ENCODE data around the gene MACROD2.

The MACROD2 gene

GRCh38 chr20:14431568-14431967 is 436.3 kb downstream of the MACROD2 start:
- TF ChIP-seq SIN3A (IDR thresholded peaks at IDR 0.05; ENCODE audit: borderline replicate concordance, insufficient read depth, low read length) (no peak), FOXP2 (optimal IDR thresholded peaks at IDR 0.05; ENCODE audit: borderline replicate concordance, extremely low read depth, extremely low read length, insufficient read depth) (no peak), TAF1 (IDR thresholded peaks at IDR 0.05; ENCODE audit: borderline replicate concordance, insufficient read depth, low read length) (no peak), POLR2AphosphoS5 (IDR thresholded peaks at IDR 0.05; ENCODE audit: low read depth, low read length) (no peak), REST (IDR thresholded peaks at IDR 0.05; ENCODE audit: insufficient read depth in 1 of 2, low read depth in 2 of 2, low read length in 2 of 2) (no peak)

- TF ChIP-seq TAF1 (IDR thresholded peaks at IDR 0.05; ENCODE audit: borderline replicate concordance, insufficient read depth, low read length) = no peak
- no peak for TF ChIP-seq SIN3A (IDR thresholded peaks at IDR 0.05; ENCODE audit: borderline replicate concordance, insufficient read depth, low read length)
Measured at GRCh38 chr20:14432085-14432484, 436.8 kb downstream of the MACROD2 start.

DNA sequence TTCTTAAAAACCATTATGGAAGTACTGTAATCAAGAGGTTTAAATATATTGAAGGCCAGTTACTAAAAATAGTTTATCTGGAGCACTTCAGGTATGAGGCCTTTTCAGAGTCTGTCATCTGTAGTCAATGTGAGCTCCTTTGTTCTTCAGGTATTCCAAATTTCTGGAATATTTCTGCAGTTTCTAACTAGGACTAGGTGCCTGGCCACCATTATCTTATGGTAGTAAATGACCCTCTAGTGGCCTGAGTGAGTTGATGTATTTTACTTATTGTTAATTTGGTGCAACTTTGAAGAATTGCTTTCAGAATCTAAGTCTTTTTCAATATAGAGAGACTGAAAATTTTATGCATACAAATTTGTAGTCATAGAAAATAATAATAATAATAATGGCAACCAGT is 437.3 kb downstream of the MACROD2 start:
- TF ChIP-seq SIN3A (IDR thresholded peaks at IDR 0.05; ENCODE audit: borderline replicate concordance, insufficient read depth, low read length) (no peak), POLR2AphosphoS5 (IDR thresholded peaks at IDR 0.05; ENCODE audit: low read depth, low read length) (no peak), FOXP2 (optimal IDR thresholded peaks at IDR 0.05; ENCODE audit: borderline replicate concordance, extremely low read depth, extremely low read length, insufficient read depth) (no peak), TAF1 (IDR thresholded peaks at IDR 0.05; ENCODE audit: borderline replicate concordance, insufficient read depth, low read length) (no peak), REST (IDR thresholded peaks at IDR 0.05; ENCODE audit: insufficient read depth in 1 of 2, low read depth in 2 of 2, low read length in 2 of 2) (no peak)

DNA sequence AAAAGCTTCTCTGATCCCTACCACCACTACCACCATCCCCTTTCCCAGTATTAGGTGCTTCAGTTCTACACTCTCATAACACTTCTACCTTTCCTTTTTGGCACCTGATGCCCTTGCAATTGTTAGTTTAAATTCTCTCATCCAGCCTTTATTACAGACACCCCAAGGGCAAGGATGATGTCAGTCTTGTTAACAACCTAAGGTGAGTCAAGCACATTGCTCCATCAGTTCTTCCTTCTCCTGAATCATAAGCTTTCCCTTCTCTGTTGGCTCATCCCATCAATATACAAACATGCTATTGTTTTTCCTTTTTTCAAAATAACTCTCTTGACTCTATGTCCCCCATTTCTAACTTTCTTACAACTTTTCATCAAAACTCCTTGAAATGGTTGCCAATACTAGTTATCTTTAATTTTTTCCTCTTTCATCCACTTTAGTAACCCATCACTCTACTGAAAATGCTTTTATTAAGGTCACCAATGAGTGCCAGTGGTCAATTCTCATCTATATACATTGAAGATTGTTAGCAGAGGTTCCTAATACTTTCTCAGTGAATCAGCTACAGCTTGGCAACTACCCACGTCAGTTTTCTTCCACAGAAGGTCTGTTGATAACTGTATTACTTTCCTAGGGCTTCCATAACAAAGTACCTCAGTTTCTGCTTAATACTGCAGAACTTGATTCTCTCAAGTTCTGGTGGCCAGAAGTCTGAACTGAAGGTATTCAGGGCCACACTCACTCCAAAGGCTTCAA is 439.2 kb downstream of the MACROD2 start:
- TF ChIP-seq FOXP2 (optimal IDR thresholded peaks at IDR 0.05; ENCODE audit: borderline replicate concordance, extremely low read depth, extremely low read length, insufficient read depth) (no peak), SIN3A (IDR thresholded peaks at IDR 0.05; ENCODE audit: borderline replicate concordance, insufficient read depth, low read length) (no peak), REST (IDR thresholded peaks at IDR 0.05; ENCODE audit: insufficient read depth in 1 of 2, low read depth in 2 of 2, low read length in 2 of 2) (no peak), POLR2AphosphoS5 (IDR thresholded peaks at IDR 0.05; ENCODE audit: low read depth, low read length) (no peak), TAF1 (IDR thresholded peaks at IDR 0.05; ENCODE audit: borderline replicate concordance, insufficient read depth, low read length) (no peak)

GRCh38 chr20:14441201-14441600 is 445.9 kb downstream of the MACROD2 start:
- TF ChIP-seq SIN3A (IDR thresholded peaks at IDR 0.05; ENCODE audit: borderline replicate concordance, insufficient read depth, low read length) = no peak
- TF ChIP-seq REST (IDR thresholded peaks at IDR 0.05; ENCODE audit: insufficient read depth in 1 of 2, low read depth in 2 of 2, low read length in 2 of 2) = no peak
- no peak for TF ChIP-seq POLR2AphosphoS5 (IDR thresholded peaks at IDR 0.05; ENCODE audit: low read depth, low read length)
- no peak for TF ChIP-seq TAF1 (IDR thresholded peaks at IDR 0.05; ENCODE audit: borderline replicate concordance, insufficient read depth, low read length)
- TF ChIP-seq FOXP2 (optimal IDR thresholded peaks at IDR 0.05; ENCODE audit: borderline replicate concordance, extremely low read depth, extremely low read length, insufficient read depth) = no peak
